Gastroesophageal sphincter (tissue), 4 donors: ENCODE data around the gene DYRK1A. TPM values are rescaled to one million over a fixed set of nuclear protein-coding genes. Genes with fewer than 3 reads are reported as not detected.

ENCODE experiments used
- ATAC-seq: fragments of 150-250 bp; one replicate; pipeline ENCODE4 v1.9.1; 2016; ENCODE audit warnings: mild to moderate bottlenecking, moderate library complexity
- H3K27ac ChIP-seq, 4 donors: fragments of 200-600 bp; sonication (generic) in 3 of 4; 1 replicate in 3 of 4; 2 replicates in 1 of 4; pipeline ENCODE4 v1.5.1; 2016 to 2019
- H3K27me3 ChIP-seq: fragments of 200-600 bp; sonication (generic); one replicate; pipeline ENCODE4 v1.5.1; 2019
- H3K36me3 ChIP-seq, 2 donors: fragments of 200-600 bp; sonication (generic); one replicate each; pipeline ENCODE4 v1.5.1; 2019; ENCODE audit warnings: control low read depth in 1 of 2
- H3K4me1 ChIP-seq, 3 donors: fragments of 200-600 bp; sonication (generic); 1 replicate in 2 of 3; 2 replicates in 1 of 3; pipeline ENCODE4 v1.5.1; 2016 to 2019; ENCODE audit warnings: control low read depth in 2 of 3
- H3K4me3 ChIP-seq, 2 donors: fragments of 200-600 bp; sonication (generic); one replicate each; pipeline ENCODE4 v1.5.1; 2019; ENCODE audit warnings: mild to moderate bottlenecking in 1 of 2, moderate library complexity in 1 of 2
- H3K9me3 ChIP-seq, 3 donors: fragments of 200-600 bp; sonication (generic); one replicate each; pipeline ENCODE4 v1.5.1; 2017 to 2019; ENCODE audit warnings: control low read depth in 2 of 3
- EP300 ChIP-seq: sonication (generic); formaldehyde crosslinking; IDR thresholded peaks from one replicate; pipeline ENCODE4 v1.6.1; 2017; ENCODE audit warnings: antibody characterized with exemption, mild to moderate bottlenecking
- POLR2A ChIP-seq, 2 donors: fragments of 450-650 bp; IDR thresholded peaks; one replicate each; pipeline ENCODE4 v1.6.1; 2017; ENCODE audit warnings: antibody characterized with exemption in 2 of 2, mild to moderate bottlenecking in 2 of 2, moderate library complexity in 1 of 2
- POLR2AphosphoS5 ChIP-seq: sonication (generic); formaldehyde crosslinking; IDR thresholded peaks from one replicate; pipeline ENCODE4 v1.6.1; 2017; ENCODE audit warnings: antibody characterized with exemption
- WGBS, 2 donors: methylation state at CpG; one replicate each; pipeline ENCODE4 v1.1.5; 2018; ENCODE audit warnings: low coverage in 1 of 2; 5-methylcytosine and 5-hydroxymethylcytosine counted together
- total RNA-seq, 4 donors: library from RNA; depleted of rRNA; stranded (reverse); fragments of >200 nt; gene quantifications; one replicate each; pipeline ENCODE4 v1.1.0, GENCODE V29; 2016
- TF ChIP-seq, protein P1 (sequence below), 4 experiments: fragments of 200-600 bp in 2 of 4; fragments of 450-650 bp in 2 of 4; sonication (generic) in 1 of 4; IDR thresholded peaks; one replicate each; pipeline ENCODE4 v1.5.1; 2017 to 2019; ENCODE audit warnings: antibody characterized with exemption in 4 of 4, mild to moderate bottlenecking in 2 of 4, moderate library complexity in 2 of 4

DYRK1A gene
- total RNA-seq, 4 donors from 2014 or later, result 85.1 to 102 (median 94.0) TPM

GRCh38 chr21:37474342-37474741 is 107.8 kb downstream of the DYRK1A start:
- Histone ChIP-seq H3K36me3 (peaks cover 0 to 5% of the 10 kb centered on the region in 2 donors), H3K27me3 (no peaks in the 10 kb centered on the region), H3K4me1 (peaks cover 3 to 85% (median 15%) of the 10 kb centered on the region in 3 donors), H3K9me3 (no peaks in the 10 kb centered on the region), H3K4me3 (no peak overlapping the region), H3K27ac (no peak overlapping the region)
- TF ChIP-seq EP300 (no peak), POLR2AphosphoS5 (no peak), POLR2A (IDR thresholded peaks at IDR 0.05) (no peak)
- TF ChIP-seq, protein P1, sequence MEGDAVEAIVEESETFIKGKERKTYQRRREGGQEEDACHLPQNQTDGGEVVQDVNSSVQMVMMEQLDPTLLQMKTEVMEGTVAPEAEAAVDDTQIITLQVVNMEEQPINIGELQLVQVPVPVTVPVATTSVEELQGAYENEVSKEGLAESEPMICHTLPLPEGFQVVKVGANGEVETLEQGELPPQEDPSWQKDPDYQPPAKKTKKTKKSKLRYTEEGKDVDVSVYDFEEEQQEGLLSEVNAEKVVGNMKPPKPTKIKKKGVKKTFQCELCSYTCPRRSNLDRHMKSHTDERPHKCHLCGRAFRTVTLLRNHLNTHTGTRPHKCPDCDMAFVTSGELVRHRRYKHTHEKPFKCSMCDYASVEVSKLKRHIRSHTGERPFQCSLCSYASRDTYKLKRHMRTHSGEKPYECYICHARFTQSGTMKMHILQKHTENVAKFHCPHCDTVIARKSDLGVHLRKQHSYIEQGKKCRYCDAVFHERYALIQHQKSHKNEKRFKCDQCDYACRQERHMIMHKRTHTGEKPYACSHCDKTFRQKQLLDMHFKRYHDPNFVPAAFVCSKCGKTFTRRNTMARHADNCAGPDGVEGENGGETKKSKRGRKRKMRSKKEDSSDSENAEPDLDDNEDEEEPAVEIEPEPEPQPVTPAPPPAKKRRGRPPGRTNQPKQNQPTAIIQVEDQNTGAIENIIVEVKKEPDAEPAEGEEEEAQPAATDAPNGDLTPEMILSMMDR (IDR thresholded peaks at IDR 0.05), result no peak
- no peak for ATAC-seq
- WGBS, 2 donors, result 91 to 100% methylated on average over 3 of the region's 3 CpGs

DNA sequence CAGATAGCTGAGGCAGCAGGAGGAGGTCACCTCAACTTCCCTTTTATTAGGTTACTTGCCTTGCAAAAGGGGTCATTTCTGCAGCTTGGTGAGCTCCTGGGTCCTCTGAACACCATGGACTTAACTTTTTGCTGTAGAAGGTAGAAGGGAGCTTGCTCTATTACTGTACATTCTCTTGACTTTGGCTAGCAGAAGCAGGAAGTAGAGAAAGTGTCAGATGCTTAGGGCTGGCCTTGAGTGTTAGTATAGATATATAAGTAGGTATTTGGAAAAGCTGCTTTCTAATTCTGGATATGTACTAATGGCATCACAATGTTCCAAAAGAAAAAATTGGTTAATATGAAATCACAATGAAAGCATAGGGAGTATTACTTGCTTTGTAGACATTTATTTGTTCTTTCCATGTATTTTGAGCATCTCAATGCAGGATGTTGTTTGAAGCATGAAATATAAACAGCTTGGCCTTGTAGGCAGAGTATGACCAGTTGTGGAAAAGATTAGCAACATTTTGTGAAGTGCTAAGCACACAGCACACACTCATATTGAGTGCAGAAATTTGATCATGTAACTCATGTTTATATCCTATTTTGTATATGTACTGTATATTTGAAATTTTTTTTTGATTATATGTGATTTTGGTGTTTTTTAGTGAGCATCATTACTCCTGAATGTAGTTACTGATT is 108.8 kb downstream of the DYRK1A start:
- no peaks in the 10 kb centered on the region for H3K9me3 ChIP-seq
- H3K27me3 ChIP-seq, result no peaks in the 10 kb centered on the region
- peaks cover 0 to 5% of the 10 kb centered on the region in 2 donors for H3K36me3 ChIP-seq
- H3K4me1 ChIP-seq, result peaks cover 3 to 82% (median 15%) of the 10 kb centered on the region in 3 donors
- no peak for ATAC-seq
- H3K4me3 ChIP-seq, result no peak overlapping the region
- H3K27ac ChIP-seq, result no peak overlapping the region
- TF ChIP-seq POLR2AphosphoS5 (no peak), EP300 (no peak), POLR2A (IDR thresholded peaks at IDR 0.05) (no peak)
- TF ChIP-seq, protein P1 (IDR thresholded peaks at IDR 0.05), result no peak

DNA sequence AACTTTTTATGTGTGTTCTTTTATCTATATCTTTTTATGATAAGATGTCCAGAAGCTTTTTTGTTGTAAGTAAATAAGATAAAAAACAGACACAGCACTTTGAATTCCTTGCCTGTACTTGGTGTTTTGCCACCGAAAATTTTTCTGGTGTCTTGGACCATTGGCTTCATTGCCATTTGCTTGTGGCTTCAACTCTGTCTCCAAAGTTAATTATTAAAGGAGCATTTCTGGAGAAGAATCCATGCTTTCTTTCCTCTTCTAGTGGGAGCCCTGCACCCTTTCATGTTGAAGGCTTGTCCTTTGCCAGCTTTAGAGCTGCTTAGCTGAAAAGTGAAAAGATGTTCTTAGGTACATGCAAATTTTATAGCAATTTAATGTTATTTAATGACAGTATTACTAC is 112.2 kb downstream of the DYRK1A start:
- TF ChIP-seq POLR2AphosphoS5, result no peak
- TF ChIP-seq, protein P1 (IDR thresholded peaks at IDR 0.05), result no peak
- TF ChIP-seq POLR2A (IDR thresholded peaks at IDR 0.05), result no peak
- no peak for TF ChIP-seq EP300
- ATAC-seq, result no peak
- H3K36me3 ChIP-seq, result peaks cover 0 to 24% of the 10 kb centered on the region in 2 donors
- no peaks in the 10 kb centered on the region for H3K27me3 ChIP-seq
- WGBS, 2 donors, result 33 to 44% methylated on average over 1 of the region's 1 CpG
- H3K9me3 ChIP-seq, result no peaks in the 10 kb centered on the region
- H3K4me1 ChIP-seq, result peaks cover 3 to 56% (median 9%) of the 10 kb centered on the region in 3 donors
- no peak overlapping the region for H3K27ac ChIP-seq
- H3K4me3 ChIP-seq, result no peak overlapping the region

DNA sequence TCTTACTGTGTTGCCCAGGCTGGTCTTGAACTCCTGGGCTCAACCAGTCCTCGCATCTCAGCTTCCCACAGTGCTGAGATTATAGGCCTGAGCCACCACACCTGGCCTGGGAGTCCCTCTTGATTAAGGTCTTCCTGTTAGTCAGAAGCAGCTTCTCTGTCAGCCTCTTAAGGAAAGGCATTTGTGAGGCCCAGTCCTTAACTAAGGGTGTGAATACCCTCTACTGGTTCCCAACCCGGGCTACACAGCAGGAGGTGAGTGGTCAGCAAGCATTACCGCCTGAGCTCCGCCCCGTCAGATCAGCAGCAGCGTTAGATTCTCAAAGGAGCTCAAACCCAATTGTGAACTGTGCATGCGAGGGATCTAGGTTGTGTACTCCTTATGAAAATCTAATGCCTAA is 117.2 kb downstream of the DYRK1A start:
- ATAC-seq, result no peak
- H3K9me3 ChIP-seq, result no peaks in the 10 kb centered on the region
- H3K36me3 ChIP-seq, result peaks cover 5 to 50% of the 10 kb centered on the region in 2 donors
- 100% methylated on average over 5 of the region's 7 CpGs; no CpG with 5 or more reads in 1 of the 2 donors for WGBS, 2 donors
- peaks cover 0 to 14% (median 0%) of the 10 kb centered on the region in 3 donors for H3K4me1 ChIP-seq
- no peak overlapping the region for H3K4me3 ChIP-seq
- H3K27ac ChIP-seq, result no peak overlapping the region
- no peaks in the 10 kb centered on the region for H3K27me3 ChIP-seq
- TF ChIP-seq POLR2A (IDR thresholded peaks at IDR 0.05) (no peak), POLR2AphosphoS5 (no peak), EP300 (no peak)
- TF ChIP-seq, protein P1 (IDR thresholded peaks at IDR 0.05), result no peak
